ENCODE data around the gene RET.
"Not testable (repeated sequence)": the region's sequence is repeated elsewhere in the genome, so short reads cannot be mapped to it uniquely, and the experiment has no call there.

The RET gene

GRCh38 chr10:43078175-43078985, 1.5 kb downstream of the RET start:
- no peak for DNase-seq (ENCODE audit: low read depth in 2 of 2)

GRCh38 chr10:43078986-43079273, 2.1 kb downstream of the RET start:
- no peak for DNase-seq (ENCODE audit: low read depth in 2 of 2)

GRCh38 chr10:43079856-43080255, 3.0 kb downstream of the RET start:
- DNase-seq (ENCODE audit: low read depth in 2 of 2) = no peak

- DNase-seq (ENCODE audit: low read depth in 2 of 2) = no peak
Observed at GRCh38 chr10:43082087-43082486, 5.2 kb downstream of the RET start.

GRCh38 chr10:43082746-43083145, 5.9 kb downstream of the RET start:
- DNase-seq (ENCODE audit: low read depth in 2 of 2) = no peak

GRCh38 chr10:43083764-43084163, 6.9 kb downstream of the RET start:
- no peak for DNase-seq (ENCODE audit: low read depth in 2 of 2)

GRCh38 chr10:43084812-43085211, 7.9 kb downstream of the RET start:
- no peak for DNase-seq (ENCODE audit: low read depth in 2 of 2)

GRCh38 chr10:43086321-43086942, 9.6 kb downstream of the RET start:
- DNase-seq (ENCODE audit: low read depth in 2 of 2) = no peak

GRCh38 chr10:43089519-43089918, 12.7 kb downstream of the RET start:
- DNase-seq (ENCODE audit: low read depth in 2 of 2) = no peak

GRCh38 chr10:43090188-43090587, 13.3 kb downstream of the RET start:
- DNase-seq (ENCODE audit: low read depth in 2 of 2) = no peak

GRCh38 chr10:43090664-43091063, 13.8 kb downstream of the RET start:
- DNase-seq (ENCODE audit: low read depth in 2 of 2) = no peak

GRCh38 chr10:43091846-43092245, 15.0 kb downstream of the RET start:
- no peak for DNase-seq (ENCODE audit: low read depth in 2 of 2)

- no peak for DNase-seq (ENCODE audit: low read depth in 2 of 2)
Observed at GRCh38 chr10:43093423-43094076, 16.7 kb downstream of the RET start.

GRCh38 chr10:43094085-43094484, 17.2 kb downstream of the RET start:
- DNase-seq (ENCODE audit: low read depth in 2 of 2) = no peak

- DNase-seq (ENCODE audit: low read depth in 2 of 2) = not testable (repeated sequence)
Observed at GRCh38 chr10:43099339-43099738, 22.5 kb downstream of the RET start.

- DNase-seq (ENCODE audit: low read depth in 2 of 2) = no peak
Observed at GRCh38 chr10:43099928-43100327, 23.1 kb downstream of the RET start.

- no peak for DNase-seq (ENCODE audit: low read depth in 2 of 2)
Observed at GRCh38 chr10:43100366-43100765, 23.5 kb downstream of the RET start.

- DNase-seq (ENCODE audit: low read depth in 2 of 2) = no peak
Observed at GRCh38 chr10:43102063-43102828, 25.4 kb downstream of the RET start.

GRCh38 chr10:43105102-43105955, 28.5 kb downstream of the RET start:
- DNase-seq (ENCODE audit: low read depth in 2 of 2) = peak; percentile 53

- DNase-seq (ENCODE audit: low read depth in 2 of 2) = no peak
Observed at GRCh38 chr10:43105956-43106229, 29.0 kb downstream of the RET start.

- DNase-seq (ENCODE audit: low read depth in 2 of 2) = no peak
Observed at GRCh38 chr10:43106256-43107091, 29.6 kb downstream of the RET start.
